HG02884 (cell line): Measurements from ENCODE around the gene GRIN3B.

ENCODE experiments used
- ATAC-seq: cut with Tn5 transposase; IDR thresholded peaks from one replicate; pipeline ENCODE4 v1.9.1; 2021; ENCODE audit warnings: mild to moderate bottlenecking, moderate library complexity; ENCODE audit not compliant: unreplicated experiment

Gene GRIN3B

GRCh38 chr19:1006711-1007398 is 6.6 kb downstream of the GRIN3B start:
- no peak for ATAC-seq

GRCh38 chr19:1007399-1008251 is 7.4 kb downstream of the GRIN3B start:
- no peak for ATAC-seq

DNA sequence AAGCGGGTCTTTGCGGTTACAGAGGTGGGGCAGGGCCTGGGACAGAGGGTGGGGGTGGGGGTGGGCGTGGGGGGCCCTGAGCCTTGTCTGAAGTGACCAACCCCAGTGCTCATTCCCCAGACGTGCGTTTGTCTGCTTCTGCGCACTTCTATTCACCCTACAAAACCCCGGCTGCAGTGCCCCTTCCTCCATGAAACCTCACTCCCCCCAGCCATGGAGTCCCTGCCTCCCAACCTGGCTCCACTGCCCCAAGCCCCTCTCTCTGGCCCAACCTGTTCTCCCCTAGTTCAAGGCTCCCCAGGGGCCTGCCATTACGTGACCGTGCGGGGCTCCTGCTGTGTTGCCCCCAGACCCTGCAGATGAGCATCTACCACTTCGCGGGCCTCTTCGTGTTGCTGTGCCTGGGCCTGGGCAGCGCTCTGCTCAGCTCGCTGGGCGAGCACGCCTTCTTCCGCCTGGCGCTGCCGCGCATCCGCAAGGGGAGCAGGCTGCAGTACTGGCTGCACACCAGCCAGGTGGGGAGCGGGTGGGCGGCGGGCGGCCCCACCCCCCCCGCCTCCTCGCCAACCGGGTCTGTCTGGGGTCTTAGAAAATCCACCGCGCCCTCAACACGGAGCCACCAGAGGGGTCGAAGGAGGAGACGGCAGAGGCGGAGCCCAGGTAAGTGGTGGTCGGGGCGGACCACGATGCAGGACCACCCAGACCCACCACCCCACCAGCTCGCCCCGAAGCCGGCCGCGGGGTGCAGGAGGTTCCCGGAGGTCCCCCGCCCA is 8.2 kb downstream of the GRIN3B start:
- no peak for ATAC-seq

GRCh38 chr19:1009041-1009980 is 9.1 kb downstream of the GRIN3B start:
- ATAC-seq: no peak

DNA sequence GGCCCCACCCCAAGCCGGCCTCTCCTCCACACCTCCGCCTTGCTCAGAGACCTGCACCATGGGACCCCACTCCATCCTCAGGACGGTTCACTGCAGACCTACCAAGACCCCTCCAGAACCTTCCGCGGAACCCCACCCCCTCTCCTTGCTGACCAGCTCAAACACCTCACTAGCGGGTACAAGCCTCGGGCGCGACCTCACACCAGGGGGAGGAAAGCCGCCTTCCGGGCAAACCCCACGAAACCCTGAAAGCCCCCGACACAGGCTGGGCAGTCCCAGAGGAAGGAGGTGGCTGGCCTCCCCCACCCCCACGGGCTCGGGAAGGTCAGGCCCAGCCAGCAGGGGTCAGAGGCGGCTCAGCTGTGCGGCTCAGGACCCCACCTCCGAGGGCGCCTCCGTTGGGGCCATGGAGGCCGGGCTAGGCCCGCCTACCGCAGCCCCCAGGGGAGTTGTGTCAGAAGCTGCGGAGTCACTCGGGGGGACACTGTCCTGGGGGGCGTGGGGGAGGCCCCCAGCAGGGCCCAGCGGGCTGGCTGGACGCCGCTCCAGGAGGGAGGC is 9.8 kb downstream of the GRIN3B start:
- no peak for ATAC-seq

- ATAC-seq: no peak
Observed at GRCh38 chr19:1010586-1011510, 10.6 kb downstream of the GRIN3B start.

DNA sequence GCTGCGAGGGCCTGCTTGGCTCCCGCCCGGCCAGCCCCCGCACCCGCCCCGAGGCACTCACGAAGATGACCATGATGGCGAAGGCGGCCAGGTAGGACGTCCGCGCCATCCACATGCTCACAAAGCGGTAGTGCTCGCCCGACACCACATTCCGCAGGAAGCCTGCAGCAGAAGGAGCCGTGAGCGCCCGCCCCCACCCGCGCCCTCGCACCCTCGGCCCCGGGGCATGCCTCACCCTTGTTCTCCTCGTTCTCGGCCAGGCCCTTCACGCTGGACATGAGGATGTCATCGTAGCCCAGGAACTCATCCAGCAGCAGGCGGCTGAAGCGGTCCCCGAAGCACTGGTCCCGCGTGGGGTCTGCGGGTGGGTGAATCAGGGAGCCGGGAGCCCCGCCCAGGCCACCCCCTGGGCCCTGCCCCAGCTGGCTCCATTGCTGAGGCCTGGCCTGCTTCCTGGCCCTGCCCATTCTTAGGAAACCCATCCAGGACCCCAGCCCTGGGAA is 11.7 kb downstream of the GRIN3B start:
- ATAC-seq: no peak

- ATAC-seq: no peak
Observed at GRCh38 chr19:1012334-1012733, 12.1 kb downstream of the GRIN3B start.

DNA sequence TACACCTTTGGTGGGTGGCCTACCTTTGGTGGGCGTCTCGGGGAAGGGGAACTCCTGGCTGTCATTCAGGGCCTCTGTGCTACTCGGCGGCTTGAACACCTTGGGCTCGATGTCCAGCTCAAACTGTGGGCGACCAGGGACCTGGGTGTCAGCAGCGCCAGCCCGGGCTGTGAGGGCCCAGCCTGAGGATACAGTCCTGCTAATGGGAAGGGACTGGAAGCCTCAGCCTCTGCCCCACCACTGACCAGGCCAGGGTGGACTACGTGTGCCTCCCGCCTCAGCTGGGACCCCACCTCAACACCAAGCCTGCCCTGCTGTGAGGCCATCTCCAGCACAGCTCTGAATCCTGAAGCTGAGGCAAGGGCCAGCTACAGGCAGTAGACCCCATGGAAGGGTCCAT is 13.0 kb downstream of the GRIN3B start:
- no peak for ATAC-seq

GRCh38 chr19:1014161-1015060 is 14.2 kb downstream of the GRIN3B start:
- ATAC-seq: no peak

DNA sequence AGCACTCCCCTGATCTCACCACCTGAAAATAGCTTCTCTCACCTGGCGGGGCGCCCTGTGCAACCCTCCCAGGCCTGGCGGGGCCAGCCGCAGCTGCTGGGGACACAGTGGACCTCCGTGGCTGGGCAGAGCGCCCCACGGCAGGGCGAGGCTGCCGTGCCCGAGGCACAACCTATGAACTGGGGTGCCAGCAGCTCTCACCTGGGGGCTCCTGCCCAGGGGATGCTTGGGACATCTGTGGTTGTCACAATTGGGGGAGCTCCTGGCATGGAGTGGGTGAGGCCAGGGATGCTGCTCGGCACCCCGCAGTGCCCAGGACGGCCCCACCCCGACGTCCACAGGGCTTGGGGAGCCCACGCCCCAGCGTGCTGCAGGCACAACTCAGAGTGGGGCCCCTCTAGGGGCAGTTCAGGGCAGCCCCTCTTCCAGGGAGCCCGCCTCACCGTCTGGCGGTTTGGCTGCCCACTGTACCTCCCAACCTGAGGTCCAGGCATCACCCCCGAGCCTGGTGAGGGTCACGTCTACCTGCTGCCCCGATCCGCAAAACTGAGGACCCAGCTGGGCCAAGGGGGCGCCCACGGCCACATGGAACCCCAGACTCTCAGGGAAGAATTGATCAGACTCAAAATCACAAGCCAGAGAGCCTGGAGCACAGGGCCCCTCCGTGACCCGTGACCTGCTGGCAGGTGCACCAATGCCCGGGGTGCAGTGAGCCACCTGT is 15.0 kb downstream of the GRIN3B start:
- no peak for ATAC-seq

GRCh38 chr19:1015782-1016646 is 15.8 kb downstream of the GRIN3B start:
- ATAC-seq: no peak

- ATAC-seq: no peak
Observed at GRCh38 chr19:1016647-1017114, 16.5 kb downstream of the GRIN3B start.

DNA sequence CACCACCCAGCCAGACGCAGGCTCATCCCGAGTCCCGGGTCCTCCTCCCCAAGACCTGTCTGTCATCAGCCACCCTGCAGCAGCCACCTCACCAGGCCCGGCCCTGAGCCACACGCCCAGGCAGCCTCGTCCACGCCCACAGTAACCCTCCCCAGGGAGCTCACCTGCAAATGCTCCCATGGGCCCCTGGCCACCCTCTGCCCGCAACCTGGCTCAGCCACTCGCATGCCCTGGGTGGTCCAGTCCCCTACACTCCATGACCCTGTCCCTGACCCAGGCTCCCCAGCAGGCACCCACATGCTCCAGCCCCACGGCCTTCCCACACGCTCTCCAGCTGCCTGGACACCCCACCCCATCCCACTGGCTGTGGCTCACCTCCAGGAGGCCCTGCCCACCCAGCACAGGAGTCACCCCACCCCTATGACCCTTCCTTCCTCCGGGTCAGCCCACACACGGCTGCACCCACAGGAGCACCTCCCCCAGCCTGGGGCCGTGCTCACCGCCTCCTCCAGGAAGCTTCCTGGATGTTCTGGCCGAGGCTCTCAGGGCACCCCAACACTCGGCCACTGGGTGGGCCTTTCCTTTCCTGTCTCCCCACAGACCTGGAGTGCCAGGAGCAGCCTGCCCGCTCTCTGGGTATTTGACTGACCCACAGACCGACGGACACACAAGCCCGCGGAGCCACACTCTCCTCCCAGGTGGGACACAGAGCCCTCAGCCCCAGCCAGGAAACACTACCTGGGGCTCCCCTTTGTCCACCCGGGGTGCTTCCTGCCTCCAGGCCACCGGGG is 17.1 kb downstream of the GRIN3B start:
- no peak for ATAC-seq

DNA sequence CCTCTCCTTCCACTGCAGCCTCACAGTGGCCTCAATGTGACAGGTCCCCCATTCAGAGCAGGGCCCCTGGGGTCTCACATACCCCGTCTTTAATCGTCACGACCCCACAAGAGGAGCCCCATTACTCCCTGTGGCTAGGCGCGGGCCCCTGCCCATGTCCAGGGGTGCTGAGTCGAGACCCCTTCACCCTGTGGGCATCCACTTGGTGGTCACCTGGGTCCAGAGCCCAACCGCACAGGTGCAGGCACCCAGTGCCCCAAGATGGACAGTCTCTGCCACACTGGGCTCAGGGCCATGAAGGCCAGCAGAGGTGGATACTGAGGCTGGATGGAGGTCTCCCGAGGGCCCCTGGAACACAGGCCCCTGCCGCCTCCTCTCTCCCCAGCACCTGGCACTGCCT is 17.7 kb downstream of the GRIN3B start:
- ATAC-seq: no peak
